Ishikawa (cell line): ENCODE measurements around the gene ELMO3.
A peak's percentile ranks its signal among the peaks of the same experiment; 100 is the strongest.

Source experiments
- CEBPB ChIP-seq: IDR thresholded peaks from 2 replicates; pipeline ENCODE4 v1.6.1; 2012
- CREB1 ChIP-seq: IDR thresholded peaks from 2 replicates; pipeline ENCODE4 v1.6.1; 2012; ENCODE audit warnings: low read depth
- EP300 ChIP-seq: IDR thresholded peaks from 2 replicates; pipeline ENCODE4 v1.6.1; 2012; ENCODE audit warnings: borderline replicate concordance
- NFIC ChIP-seq: IDR thresholded peaks from 2 replicates; pipeline ENCODE4 v1.6.1; 2012
- TAF1 ChIP-seq: IDR thresholded peaks from 2 replicates; pipeline ENCODE4 v1.6.1; 2012; ENCODE audit warnings: low read depth, mild to moderate bottlenecking

- TF ChIP-seq TAF1 (no peak), CREB1 (no peak), CEBPB (no peak), EP300 (peak; percentile 4; the same call in 1 of the 2 replicates), NFIC (no peak)
These were observed 35.5 kb upstream of the ELMO3 start for GRCh38 chr16:67163164-67163998.
